Measurements from ENCODE around the gene FTO.

Gene FTO

DNA sequence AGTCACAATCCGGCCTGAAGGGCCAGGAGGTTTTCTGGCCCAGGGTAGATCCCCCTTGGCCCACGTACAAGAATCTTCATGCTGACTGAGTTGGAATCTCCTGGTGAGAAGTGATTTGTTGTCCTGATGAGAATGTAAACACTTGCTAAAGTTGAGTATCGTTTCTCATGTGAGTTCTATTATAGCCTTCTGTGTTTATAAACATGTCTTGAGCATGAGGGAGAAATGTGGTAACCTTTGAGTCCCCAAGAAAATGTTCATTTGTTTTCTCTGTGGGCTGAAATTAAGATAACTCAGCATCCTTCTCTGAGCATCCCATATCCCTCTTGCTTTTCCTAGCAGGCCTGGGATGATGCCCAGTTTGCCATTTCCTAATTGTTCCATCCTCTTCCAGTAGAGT lies 204.8 kb downstream of the FTO start:
- no peak for DNase-seq

DNA sequence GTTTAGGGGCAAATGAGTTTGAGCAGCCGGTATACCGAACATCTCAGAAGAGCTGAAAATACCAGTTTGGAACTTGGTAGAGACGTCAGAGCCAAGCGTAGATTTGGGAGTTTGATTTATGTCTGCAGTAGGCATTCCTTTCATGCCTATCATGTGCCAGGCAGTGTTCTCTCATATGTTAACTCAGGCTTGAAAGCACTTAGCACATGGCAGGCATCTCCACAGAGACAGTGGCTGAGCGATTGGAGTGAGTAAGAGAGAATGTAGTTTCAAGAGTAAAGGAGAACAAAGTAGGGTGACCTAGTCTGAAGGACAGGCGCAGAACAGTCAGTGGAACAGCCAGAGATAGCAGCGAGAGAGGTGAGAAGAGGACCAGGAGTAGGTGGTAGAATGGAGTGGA lies 207.0 kb downstream of the FTO start:
- DNase-seq = no peak

DNA sequence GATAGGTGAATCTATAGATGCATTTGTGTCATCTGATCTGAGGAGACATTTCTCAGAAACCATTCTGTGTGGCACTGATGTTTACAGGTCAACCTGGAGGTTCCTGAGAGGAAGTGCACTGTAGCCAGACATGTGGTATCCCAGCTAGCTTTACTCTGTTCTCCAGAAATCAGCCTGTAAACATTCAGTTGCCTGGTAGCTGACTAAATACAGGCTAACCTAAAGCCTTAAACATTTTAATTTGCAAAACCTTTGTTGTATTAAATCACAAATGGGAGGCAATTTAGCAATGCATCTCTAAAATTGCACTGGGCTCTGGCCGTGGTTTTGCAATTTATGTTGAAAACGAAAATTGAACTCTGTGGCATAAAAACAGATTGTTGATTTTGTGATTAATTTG lies 207.6 kb downstream of the FTO start:
- DNase-seq = no peak

DNA sequence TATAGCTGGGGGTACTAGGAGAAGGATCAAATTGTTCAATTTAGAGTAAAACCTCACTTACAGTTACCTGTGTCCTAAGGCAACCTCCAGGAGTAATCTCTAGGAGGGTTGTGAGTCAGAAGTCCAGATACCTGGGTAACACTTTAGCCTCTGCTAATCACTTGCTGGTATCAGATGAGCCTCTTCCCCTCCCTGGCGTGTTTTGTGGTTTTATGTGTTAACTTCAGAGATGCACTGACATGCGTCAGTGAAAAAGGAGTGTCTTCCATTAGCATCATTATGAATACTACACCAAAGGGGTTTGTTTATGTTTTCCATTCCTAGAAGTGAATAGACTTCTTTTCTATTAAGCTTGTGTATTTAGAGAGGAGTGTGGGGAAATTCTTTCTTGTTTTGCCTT lies 208.2 kb downstream of the FTO start:
- no peak for DNase-seq

DNA sequence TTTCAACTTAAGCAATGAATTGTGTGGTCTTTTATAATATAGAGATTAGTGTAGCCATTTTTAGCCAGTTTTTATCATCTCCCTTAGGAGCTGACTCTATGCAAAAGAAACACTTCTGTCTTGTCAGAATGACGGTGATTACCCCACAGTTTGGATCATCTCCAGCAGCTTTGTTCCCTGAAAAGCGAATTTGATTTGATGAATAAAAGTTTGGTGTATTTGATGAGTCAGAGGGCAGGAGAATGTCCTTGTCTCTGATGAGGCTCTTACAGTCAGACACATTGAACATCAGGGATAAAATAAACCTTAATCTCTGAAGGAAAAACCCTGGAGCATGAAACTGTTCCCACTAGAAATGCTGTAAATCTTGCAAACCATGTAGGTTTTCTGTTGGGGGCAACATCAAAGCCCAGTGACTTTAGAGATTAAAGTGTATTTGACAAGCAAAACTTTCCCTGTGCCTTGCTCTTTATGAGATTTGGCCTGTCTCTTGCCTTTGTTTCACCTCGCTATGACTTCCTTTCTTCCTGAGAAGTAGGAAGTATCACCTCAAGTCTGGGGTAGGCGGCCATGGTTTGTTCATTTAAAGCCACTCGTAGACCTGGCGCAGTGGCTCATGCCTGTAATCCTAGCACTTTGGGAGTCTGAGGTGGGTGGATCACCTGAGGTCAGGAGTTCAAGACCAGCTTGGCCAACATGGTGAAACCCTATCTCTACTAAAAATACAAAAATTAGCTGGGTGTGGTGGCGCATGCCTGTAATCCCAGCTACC lies 209.3 kb downstream of the FTO start:
- DNase-seq = no peak

DNA sequence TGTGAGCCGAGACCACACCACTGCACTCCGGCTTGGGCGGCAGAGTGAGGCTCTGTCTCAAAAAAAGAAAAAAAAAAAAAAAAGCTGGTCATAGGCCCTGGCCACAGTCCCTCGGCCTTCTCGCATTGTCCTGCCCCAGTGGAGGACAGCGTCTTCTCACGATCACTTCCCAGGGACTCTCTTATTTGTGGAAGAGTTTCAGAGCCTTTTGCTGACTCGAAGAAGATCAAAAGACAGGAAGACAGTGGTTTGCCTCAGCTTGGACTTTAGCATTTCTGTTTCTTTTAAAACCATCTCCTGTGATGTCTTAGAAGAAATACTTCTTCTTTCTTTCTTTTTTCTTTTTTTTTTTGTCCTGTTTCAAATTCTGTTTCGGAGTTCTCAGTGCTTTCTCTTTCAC lies 210.0 kb downstream of the FTO start:
- no peak for DNase-seq

DNA sequence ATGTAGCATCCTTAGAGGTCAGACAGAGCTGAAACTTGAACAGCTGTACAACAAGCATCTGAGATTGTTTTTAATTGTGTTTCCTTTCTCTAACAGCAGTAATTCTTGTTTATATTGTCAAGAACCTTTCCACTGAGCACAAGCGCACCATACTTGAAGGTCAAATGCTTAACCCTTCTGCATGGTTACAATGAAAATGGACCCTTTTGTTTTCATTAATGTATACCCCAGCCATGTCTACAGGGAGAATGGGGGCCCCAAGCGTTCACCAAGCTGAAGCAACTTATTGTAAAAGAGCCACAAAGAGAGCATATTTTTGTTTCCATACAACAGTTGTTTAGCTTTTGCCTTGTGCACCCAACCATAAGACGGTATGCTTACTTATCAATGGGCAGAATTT lies 210.8 kb downstream of the FTO start:
- DNase-seq = no peak

DNA sequence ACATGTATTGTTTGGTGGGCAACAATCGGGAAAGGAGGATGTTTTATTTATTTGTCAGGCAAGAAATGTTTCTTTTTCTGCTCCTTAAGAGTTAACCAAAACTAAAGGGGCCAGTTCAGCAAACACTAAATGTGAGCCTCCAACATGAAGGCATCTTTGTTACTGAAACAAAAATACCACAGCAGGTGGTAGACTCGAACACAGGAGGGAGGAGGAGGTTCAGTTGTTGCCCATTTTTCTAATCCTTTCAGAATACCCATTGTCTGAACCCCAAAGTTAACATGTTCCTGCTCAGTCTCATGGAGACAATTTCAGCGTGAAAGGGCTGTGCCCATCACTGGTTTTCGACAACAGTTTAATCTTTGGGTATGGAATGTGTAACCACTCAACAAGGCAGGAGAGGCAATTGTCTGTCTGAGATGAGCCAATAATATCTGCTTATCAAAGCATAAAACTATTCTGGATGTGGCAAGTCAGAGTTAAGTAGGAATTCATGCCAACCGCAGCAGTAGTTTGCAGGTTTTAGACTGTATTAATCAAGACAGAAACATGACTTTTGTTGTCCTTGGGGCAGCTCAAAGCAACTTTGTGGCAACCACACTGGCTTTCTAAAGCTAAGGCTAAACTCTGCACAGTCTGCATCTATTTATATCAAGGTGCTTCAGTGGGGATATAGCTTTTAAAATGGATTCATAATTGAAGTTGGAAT lies 211.7 kb downstream of the FTO start:
- no peak for DNase-seq

DNA sequence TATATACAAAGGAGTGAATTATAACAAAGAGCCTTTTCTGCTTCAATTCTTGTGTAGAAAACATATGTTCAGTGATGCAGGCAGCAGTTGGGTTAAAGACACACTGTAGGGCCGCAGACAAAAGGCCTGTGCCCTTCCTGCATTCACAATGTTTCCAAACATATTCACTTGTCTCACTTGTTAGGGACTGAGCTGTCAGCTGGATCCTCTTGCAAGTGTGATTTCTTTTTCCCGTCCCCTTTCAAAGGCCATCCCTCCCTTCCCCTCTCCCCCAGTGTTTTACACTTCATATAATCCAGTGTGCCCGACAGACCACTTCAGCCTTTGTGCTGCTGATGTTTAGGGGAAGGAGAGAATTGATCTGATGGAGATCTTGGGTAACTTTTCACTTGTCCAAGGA lies 217.0 kb downstream of the FTO start:
- DNase-seq = no peak

DNA sequence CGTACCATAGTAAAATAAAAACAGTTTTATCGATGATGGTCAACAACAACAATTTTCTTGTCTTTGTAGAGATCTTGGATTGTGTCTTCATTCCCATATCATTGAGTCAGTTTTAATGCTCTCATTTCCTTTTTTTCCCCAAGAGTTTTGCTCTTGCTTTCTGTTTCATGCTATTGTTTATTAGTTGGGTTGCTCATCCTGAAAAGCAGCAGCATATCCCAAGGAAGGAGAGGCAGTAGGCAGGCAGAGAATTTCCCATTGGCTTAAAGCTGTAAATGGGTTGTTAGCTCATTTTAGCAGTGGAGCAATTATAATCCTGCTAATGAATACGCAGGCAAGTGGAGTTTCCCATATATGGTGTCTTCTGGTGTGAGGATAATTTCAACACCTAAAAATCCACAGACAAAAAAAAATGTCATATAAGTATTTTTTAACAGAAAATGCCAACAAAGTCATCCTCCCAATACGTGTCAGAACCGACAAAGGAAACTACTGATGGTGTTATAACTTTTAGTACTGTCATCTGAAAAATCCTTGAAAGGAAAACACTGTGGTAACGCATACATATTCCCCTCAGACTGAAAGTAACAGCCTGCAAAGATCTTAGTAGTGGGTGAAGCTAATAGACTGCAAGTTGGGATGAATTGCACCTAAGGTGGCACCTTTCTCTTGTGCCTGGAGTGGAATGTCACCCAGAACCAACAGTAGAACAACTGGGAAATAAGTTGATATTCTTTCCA lies 218.3 kb downstream of the FTO start:
- DNase-seq = no peak

DNA sequence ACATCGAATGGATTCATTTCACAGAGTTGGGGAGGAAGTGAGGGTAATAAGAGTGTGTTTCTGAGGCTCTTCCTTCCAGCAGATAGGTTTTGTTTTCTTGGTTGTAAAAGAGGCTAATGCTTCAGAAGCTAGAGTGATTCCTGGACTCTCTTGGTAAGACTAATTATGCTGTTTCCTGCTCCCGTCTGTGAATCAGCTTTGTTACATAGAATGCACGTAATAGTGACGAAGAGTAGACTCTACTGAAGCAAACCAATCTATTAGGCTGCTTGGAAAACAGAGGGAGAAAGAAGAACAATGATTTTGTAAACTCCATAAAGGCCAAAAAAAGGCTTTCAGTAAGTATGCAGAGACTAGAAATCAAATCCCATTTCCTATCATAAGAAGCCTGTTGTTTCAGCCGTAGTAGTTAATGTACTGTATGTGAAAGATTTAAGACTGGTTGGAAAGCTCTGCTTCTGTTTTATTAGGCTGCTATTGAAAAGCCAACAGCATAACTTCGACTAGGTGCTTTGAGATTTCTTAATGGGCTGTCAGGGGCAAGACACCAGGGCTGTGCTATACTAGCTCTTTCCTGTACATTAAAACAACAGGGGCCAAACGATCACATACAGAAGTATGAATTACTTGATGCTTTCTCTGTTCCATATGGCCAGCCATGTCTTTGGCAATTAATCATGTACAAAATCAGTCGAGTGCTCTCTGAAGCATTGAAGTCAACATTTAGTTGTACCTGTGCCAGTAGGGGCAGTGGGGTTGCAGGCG lies 219.0 kb downstream of the FTO start:
- peak; percentile 59 for DNase-seq

DNA sequence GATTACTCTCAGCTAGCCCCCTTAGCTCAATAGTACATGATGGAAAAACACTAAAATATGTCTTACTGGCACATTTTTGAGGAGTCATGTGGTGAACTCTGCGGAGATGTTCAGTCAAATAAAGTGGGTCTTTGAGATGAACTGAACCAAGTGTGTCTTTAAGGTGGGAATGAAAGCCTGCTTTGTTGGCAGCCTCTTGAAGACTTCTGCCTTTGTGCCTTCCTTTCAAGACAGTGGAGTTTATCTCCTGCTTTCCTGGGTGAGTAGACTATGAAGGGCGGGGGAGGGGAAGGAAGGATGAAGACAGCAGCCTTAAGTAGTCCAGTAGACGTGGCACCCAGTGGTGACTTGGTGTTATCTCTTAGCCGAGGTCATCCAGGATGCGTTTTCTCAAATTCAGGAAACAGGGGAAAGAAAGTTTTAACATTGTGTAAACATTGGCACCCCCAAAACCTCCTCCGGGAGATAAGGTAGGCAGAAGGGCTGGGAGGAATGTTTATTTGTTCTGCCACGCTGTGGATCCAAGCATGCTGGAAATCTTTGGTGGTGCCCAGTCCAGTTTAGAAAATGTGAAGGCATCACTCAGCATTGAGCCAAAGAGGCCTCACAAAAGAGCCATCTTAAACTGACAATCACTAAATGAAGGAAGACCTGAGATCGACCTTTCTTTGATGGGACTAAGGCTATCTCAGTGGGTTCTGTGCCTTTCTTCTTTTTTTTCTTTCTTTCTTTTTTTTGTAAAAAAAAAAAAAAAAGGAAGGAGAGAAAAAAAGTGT lies 220.6 kb downstream of the FTO start:
- DNase-seq = no peak

DNA sequence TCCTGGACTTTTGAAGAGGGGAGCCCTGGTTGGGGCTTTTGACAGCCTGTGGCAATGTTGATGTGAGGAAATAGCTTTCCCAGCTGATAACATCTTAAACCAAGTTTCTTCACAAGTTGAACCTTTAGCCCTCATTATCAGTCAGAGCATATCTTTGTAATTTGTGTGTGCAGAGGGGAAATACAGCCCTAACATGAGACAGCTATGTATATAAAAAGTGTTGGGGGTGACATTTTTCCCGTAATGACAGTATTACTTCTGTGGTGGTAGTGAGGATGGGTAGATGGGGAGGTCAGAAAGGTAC lies 221.1 kb downstream of the FTO start:
- no peak for DNase-seq

DNA sequence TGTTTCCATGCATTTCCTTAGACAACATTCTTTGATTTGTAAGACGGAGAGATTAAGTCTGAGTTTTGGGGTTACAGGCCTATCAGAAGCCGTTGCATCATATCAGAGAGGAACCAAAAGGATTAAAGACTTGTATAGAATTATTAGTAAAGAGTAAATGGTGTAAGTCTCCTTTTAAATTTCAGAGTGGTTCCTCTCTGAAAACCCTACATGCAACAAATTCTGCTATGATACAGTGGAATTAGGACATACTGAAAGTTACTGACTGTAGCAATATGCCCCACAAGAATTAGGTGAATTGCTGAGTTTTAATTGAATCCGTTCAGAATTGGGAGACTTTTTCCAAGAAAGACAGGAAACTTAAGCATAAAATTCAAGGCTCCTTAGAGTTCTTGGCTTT lies 221.6 kb downstream of the FTO start:
- DNase-seq = no peak

DNA sequence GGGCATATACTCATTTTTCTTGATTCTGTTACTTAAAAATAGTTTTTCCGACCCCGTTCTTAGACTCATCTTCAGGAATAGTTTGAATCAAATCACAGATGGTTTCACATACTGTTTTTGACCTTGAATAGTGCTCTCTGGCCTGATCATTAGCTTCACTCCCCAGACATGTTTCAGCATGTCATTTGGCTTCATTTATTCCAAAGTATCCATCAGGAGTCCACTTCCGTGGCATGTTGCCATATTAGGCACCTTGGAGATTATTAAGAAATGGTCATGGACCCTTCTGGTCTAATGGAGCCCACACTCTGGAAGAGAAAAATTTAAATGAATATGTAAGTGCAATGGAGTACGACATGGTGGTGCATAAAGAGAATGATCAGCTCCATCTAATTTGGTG lies 222.3 kb downstream of the FTO start:
- DNase-seq = no peak

DNA sequence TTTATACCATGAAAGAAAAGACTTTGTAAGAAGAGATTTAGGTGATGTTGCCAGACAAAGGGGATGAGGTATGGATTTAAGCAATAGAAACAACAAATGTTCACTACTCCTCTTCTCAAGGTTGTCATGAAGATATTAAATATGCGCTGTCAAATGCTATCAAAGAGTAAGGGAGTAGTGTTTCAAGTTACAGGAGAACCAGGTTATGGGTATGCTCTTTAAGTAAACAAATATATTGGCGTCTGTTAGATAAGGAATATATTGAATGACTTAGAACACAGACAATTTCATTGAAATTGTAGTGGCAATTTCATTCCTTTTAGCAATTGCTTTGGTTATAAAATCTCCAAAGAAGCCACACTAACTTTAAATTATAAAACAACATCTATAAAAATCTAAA lies 229.0 kb downstream of the FTO start:
- DNase-seq = no peak

DNA sequence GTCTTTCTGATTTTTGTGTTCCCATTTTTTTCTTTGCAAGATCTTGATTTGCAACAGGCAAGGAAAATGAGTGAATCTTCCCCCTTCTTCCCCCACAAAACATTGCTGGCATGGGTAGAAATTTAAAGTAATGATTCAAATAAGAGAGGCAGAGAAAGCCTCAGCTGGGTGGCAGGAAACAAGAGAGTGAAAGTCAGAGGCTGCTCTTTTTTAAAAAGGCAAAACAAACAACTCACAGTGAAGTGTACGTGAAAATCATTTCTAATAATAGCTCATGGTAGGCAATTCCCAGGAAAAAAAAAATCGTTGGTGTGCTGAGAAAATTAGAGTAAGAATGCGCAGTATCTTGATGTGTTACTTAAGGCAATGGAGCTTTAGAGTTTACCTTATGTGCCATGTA lies 229.5 kb downstream of the FTO start:
- no peak for DNase-seq

DNA sequence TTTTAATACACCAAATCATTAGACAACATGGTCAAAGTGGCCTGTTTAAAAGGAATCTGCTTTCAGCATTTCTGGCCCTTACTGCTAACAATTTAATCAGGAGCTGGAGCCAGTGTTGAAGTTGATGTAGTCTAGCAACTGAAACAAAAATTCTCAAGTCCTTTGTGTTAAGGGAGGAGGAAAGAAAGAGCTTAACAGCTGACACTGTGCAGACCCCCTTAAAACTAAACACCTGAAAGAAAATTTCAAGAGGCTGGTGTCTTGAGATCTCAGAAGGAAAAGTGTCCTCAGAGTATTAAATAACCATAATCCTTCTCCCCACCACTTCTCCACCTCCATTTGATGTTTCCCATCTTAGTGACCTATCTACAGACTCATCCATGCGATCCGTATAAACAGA lies 232.1 kb downstream of the FTO start:
- no peak for DNase-seq

DNA sequence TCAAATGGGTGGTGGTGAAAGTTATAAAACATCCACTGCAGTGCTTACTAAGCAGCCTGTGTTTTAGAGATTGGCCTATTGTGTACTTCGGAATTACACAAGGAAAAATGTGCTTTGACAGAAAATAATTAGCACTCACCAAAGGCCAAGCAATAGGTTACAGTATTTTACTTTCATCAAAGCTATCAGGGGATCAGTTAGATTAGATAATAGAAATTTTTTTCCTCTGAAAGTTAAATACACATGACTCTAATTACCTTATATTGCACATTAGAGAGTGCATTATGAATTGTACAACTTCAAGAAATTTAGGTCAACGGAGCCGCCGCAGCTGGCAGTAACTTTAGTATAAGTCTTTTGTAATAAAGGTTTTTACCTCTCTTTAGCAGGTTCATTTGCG lies 232.6 kb downstream of the FTO start:
- no peak for DNase-seq

DNA sequence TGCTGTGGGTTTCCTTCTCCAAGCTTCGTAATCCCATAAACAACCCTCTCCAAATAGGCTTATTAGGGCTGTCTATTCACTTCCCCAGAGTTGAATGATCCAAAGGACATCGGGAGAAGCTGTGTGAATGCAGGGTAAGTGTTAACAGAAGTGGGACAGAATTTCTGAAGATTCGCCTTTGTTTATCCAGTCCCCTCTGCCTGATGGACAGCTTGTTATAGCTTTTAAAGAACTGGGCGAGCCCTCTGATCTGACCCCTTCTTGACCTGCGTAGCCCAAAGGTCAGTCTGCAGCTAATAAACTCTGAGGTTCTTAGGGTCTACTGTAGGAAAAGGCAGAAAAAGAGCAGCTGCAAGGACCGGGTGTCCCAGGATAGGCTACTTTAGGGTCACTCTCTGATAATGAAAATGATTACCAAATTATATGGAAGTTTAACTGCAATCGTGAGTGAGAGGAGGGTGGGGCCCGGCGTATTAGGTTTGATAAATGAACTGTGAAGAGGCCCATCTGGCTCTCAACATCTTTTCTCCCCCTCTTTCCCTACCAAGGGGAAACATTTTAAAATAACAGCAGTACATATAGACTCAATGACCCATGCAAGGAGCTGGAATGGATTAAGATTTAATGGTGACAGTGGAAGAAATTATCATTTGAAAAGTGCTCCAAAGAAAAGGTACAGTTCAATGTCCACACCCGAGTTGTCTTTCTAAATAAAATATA lies 233.4 kb downstream of the FTO start:
- no peak for DNase-seq

DNA sequence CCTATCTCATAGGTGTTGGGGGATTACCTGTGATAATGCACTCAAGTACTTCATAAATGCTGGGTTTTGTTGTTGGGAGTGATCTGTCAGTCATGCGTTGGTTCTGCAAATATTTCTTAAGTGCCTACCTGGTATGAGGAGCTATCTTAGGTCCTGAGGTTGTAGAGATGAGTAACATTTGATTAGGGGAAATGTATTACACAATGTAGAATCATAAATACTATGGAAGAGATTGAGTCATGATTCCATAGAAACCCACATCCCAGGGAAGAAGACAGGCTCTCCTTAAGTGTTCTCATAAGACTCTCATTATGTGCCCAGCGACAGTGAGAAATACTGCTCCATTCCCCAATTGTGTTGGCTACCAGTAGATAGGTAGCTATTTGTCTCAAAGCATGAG lies 240.1 kb downstream of the FTO start:
- DNase-seq = no peak

DNA sequence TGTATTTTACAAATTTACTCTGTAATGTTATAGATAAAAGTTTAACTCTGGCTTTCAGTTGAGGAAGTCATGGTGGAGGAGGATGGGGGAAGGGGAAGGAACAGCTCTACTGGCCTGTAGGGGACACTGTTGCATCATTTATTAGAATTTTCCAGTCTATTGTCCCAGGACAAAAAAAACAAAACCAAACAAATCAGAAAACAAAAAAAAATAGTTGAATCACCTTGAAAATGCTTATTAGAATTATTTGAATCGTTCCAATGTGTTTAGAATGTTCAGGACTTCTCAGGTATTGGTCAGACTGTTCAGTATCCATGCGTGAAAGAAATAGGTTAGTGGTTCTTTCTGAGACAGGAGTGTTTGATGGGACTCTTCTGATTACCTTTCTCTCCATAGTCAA lies 242.0 kb downstream of the FTO start:
- no peak for DNase-seq

Data from NCI-H510A (cell line).